GM20000 (cell line): ENCODE data around the gene CALN1.

Source experiments
- DNase-seq: peaks from one replicate; pipeline ENCODE4 v3.0.0; 2012; ENCODE audit warnings: low spot score
- TF ChIP-seq, protein P1 (sequence below): IDR thresholded peaks from 2 replicates; pipeline ENCODE4 v1.5.1; 2012; ENCODE audit warnings: mild to moderate bottlenecking, control low read depth; ENCODE audit errors: extremely low read depth, missing control alignments

Gene CALN1

DNA sequence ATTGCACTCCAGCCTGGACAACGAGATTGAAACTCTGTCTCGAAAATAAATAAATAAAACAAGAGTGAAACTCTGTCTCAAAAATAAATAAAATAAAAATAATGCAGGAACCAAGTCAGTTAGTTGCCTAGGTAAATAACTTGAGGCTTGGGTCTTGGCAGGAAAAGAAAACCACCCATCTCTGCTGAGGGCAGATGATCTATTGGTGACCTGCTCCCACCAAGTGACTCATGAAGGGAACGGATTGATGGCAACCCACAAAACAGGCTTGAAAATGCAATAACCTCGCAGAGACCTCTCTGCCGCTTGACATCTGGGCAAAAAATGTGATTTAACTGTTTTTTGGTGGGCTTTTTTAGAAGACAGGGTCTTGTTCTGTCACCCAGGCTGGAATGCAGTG, 86.6 kb downstream of the CALN1 start:
- TF ChIP-seq, protein P1, sequence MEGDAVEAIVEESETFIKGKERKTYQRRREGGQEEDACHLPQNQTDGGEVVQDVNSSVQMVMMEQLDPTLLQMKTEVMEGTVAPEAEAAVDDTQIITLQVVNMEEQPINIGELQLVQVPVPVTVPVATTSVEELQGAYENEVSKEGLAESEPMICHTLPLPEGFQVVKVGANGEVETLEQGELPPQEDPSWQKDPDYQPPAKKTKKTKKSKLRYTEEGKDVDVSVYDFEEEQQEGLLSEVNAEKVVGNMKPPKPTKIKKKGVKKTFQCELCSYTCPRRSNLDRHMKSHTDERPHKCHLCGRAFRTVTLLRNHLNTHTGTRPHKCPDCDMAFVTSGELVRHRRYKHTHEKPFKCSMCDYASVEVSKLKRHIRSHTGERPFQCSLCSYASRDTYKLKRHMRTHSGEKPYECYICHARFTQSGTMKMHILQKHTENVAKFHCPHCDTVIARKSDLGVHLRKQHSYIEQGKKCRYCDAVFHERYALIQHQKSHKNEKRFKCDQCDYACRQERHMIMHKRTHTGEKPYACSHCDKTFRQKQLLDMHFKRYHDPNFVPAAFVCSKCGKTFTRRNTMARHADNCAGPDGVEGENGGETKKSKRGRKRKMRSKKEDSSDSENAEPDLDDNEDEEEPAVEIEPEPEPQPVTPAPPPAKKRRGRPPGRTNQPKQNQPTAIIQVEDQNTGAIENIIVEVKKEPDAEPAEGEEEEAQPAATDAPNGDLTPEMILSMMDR: no peak
- DNase-seq: no peak

DNA sequence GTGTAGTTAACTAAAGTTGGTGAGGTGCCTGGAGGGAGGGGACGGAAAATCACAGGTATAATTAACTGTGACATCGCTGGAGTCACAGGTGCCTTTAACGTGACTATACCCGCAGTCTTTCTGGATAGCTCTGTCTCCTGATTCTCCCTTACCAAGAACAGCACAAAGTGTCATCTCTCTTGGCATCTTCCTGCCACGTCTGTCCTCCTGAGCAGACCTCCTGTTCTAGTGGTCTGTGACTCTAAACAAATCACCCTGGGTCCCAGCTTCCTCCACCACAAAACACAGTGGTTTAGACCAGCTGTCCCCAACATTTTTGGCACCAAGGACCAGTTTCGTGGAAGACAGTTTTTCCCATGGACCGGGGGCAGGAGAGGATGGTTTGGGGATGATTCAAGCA, 90.5 kb downstream of the CALN1 start:
- no peak for DNase-seq
- TF ChIP-seq, protein P1: no peak

DNA sequence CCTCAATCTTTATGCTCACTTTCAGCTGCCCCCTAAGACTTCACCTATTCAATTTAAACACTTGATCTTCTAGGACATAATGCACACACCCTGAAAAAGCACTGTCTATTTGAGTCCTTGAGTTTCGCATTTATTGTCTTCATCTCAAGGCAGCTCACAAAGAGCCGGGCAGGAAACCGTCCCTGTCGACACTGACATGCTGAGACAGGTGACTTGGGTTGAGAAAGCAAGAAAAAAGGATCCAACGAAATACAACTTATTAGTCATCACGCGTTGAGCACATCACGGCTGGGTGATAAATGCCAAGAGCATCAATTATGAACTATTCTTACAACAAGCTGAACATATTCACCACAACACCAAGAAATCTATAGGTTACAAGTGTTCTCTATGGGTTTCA, 91.1 kb downstream of the CALN1 start:
- TF ChIP-seq, protein P1: no peak

DNA sequence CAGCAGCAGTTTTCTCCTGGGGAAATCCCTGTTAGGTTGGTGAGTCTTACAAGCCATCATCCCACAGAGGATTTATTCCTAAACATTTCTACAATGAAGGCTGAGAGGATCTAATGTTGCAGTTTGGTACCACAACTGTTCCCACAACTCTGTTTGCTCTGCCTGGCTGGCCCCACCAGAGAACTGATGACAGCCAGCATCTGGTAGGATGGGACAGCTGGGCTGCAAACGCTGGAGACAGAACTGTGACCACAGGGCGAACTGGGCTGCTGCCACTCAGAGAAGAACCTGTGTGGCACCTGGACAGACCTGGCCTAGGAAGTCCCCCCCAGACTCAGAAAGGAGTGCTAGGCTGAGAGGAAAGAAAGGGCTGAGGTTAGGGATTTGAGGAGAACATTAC, 94.8 kb downstream of the CALN1 start:
- TF ChIP-seq, protein P1: no peak
- DNase-seq: no peak

More for the DNA sequence above, 91.1 kb downstream of the CALN1 start:
- no peak for DNase-seq

DNA sequence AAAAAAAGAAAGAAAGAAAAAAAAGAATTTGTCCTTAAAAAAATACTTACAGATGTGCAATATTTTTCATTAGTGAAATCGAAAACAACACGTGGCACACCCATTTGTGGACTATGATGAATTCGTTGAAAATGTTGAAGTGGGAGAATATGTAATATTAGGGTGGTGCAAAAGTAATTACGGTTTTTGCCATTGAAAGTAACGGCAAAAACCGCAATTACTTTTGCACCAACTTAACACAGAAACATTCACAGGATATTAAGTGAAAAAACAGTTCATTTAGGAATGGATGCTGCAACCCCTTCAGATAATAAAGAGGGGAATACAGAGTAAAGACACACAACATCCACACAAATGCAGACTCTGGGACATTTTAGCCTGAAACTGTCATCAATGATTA, 96.0 kb downstream of the CALN1 start:
- TF ChIP-seq, protein P1: no peak
- no peak for DNase-seq

- TF ChIP-seq, protein P1: no peak
- DNase-seq: no peak
Observed at GRCh38 chr7:72313906-72314305, 98.2 kb downstream of the CALN1 start.

DNA sequence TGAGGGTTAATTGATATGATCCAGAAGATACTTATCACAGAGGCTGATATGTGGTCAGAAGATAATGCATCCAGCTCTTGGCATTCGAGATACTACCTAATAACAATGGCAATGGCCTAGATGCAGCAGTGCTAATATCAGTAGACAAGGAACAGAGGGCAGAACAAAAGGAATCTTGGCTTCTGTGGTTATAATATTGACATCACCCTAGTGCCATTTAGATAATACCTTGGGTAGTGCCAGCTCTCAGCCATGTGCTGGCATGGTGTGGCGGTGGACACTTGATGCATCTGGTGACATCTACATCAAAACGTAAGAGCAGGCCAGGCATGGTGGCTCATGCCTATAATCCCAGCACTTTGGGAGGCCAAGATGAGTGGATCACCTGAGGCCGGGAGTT, 101.8 kb downstream of the CALN1 start:
- no peak for DNase-seq
- TF ChIP-seq, protein P1: no peak

GRCh38 chr7:72309476-72309875, 102.7 kb downstream of the CALN1 start:
- TF ChIP-seq, protein P1: no peak
- DNase-seq: no peak
